Tibial nerve (tissue), 3 donors: ENCODE results near the gene EAF2.

Experiments
- POLR2A ChIP-seq, 2 donors: fragments of 450-650 bp; IDR thresholded peaks; one replicate each; pipeline ENCODE4 v1.6.1; 2017; ENCODE audit warnings: antibody characterized with exemption in 2 of 2, mild to moderate bottlenecking in 2 of 2, moderate library complexity in 2 of 2
- TF ChIP-seq, protein P1 (sequence below), 5 experiments: fragments of 200-600 bp in 3 of 5; fragments of 450-650 bp in 2 of 5; sonication (generic) in 3 of 5; IDR thresholded peaks; one replicate each; pipeline ENCODE4 v1.5.1; 2016 to 2019; ENCODE audit warnings: antibody characterized with exemption in 5 of 5, mild to moderate bottlenecking in 3 of 5, moderate library complexity in 2 of 5

DNA sequence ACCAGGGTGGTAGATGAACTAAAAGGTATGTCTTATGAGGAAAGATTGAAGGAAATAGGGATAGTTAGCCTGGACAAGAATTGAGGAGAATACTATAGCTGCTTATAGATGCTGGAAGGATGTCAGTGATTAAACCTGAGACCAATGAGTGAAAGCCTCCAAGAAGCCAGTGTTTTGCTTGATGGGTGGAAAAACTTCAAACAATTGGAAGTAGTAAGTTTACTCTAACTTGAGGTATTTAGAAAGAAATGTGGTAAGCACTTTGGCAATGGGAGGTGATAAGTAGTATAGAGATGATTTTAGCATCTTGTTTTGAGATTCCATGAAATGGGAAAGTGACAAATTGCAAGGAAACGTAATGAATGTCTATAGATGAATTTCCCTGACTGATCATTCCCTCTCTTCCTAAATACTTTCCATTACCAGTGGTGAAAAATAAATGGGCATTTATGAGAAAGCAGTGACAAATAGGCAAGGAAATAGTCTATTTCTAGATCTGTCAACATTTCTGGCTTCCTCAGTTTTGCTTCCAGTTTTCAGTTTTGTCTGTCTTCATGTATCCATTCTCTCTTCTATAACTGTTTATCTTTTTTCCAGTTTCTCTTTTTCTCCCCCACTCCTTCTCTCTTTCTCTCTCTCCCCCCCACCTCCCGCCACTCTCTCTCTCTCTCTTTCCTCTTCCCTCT is 78.4 kb downstream of the EAF2 start:
- TF ChIP-seq, protein P1, sequence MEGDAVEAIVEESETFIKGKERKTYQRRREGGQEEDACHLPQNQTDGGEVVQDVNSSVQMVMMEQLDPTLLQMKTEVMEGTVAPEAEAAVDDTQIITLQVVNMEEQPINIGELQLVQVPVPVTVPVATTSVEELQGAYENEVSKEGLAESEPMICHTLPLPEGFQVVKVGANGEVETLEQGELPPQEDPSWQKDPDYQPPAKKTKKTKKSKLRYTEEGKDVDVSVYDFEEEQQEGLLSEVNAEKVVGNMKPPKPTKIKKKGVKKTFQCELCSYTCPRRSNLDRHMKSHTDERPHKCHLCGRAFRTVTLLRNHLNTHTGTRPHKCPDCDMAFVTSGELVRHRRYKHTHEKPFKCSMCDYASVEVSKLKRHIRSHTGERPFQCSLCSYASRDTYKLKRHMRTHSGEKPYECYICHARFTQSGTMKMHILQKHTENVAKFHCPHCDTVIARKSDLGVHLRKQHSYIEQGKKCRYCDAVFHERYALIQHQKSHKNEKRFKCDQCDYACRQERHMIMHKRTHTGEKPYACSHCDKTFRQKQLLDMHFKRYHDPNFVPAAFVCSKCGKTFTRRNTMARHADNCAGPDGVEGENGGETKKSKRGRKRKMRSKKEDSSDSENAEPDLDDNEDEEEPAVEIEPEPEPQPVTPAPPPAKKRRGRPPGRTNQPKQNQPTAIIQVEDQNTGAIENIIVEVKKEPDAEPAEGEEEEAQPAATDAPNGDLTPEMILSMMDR (IDR thresholded peaks at IDR 0.05) = no peak
- no peak for TF ChIP-seq POLR2A (IDR thresholded peaks at IDR 0.05)
